Fibroblast of pulmonary artery (primary cell): Measurements from ENCODE around the gene MAPK8.
A peak's percentile ranks its signal among the peaks of the same experiment; 100 is the strongest.

Experiments
- DNase-seq: peaks from one replicate; pipeline ENCODE4 v3.0.0-alpha.2; 2010; ENCODE audit warnings: low read depth
- H3K4me3 ChIP-seq: replicated peaks from 2 replicates; pipeline ENCODE4 v1.5.1; 2011; ENCODE audit warnings: low read depth, mild to moderate bottlenecking, control low read depth, low read length, moderate library complexity
- CTCF ChIP-seq: IDR thresholded peaks from 2 replicates; pipeline ENCODE4 v1.5.1; 2011; ENCODE audit warnings: mild to moderate bottlenecking, control low read depth, low read length, inconsistent platforms; ENCODE audit errors: missing control alignments

The MAPK8 gene

GRCh38 chr10:48428896-48429295 lies 122.4 kb downstream of the MAPK8 start:
- H3K4me3 ChIP-seq = no peak overlapping the region
- TF ChIP-seq CTCF = no peak
- DNase-seq = no peak

GRCh38 chr10:48429309-48429708 lies 122.8 kb downstream of the MAPK8 start:
- TF ChIP-seq CTCF = no peak
- no peak for DNase-seq
- H3K4me3 ChIP-seq = no peak overlapping the region

GRCh38 chr10:48430402-48430993 lies 124.0 kb downstream of the MAPK8 start:
- TF ChIP-seq CTCF = no peak
- H3K4me3 ChIP-seq = no peak overlapping the region
- DNase-seq = no peak

GRCh38 chr10:48431871-48432270 lies 125.4 kb downstream of the MAPK8 start:
- DNase-seq = no peak
- no peak for TF ChIP-seq CTCF
- H3K4me3 ChIP-seq = no peak overlapping the region

- no peak for DNase-seq
- H3K4me3 ChIP-seq = no peak overlapping the region
- TF ChIP-seq CTCF = no peak
These were observed 131.1 kb downstream of the MAPK8 start for GRCh38 chr10:48437546-48437945.

- H3K4me3 ChIP-seq = no peak overlapping the region
- peak; percentile 60 for DNase-seq
- TF ChIP-seq CTCF = no peak
These were observed 132.6 kb downstream of the MAPK8 start for GRCh38 chr10:48439031-48439430.

GRCh38 chr10:48439581-48440041 lies 133.1 kb downstream of the MAPK8 start:
- H3K4me3 ChIP-seq = no peak overlapping the region
- peak; percentile 34 for DNase-seq
- TF ChIP-seq CTCF = no peak
